UCSD-AML1 (cell line): ENCODE data around the gene PDZK1IP1.
"Not testable (repeated sequence)": the region's sequence is repeated elsewhere in the genome, so short reads cannot be mapped to it uniquely, and the experiment has no call there.

Experiments
- DNase-seq: peaks from one replicate; lab custom pipeline; 2025; ENCODE audit not compliant: unreplicated experiment; lab: John Stamatoyannopoulos, UW

Gene PDZK1IP1

GRCh38 chr1:47140358-47140757 is 49.5 kb downstream of the PDZK1IP1 start:
- DNase-seq, result not testable (repeated sequence)

- no peak for DNase-seq
These were observed 51.8 kb downstream of the PDZK1IP1 start for GRCh38 chr1:47137925-47138615.

GRCh38 chr1:47137198-47137597 is 52.6 kb downstream of the PDZK1IP1 start, which contains the start of gene CYP4A22:
CYP4A22 (plus strand) TSS chr1:47137441; CDS start chr1:47137486, 45 bp downstream.
- DNase-seq, result no peak
